GM12892 (cell line): Measurements from ENCODE around the gene MMP20.

Source experiments
- POLR2A ChIP-seq: IDR thresholded peaks from 2 replicates; pipeline ENCODE4 v1.6.1; 2011; ENCODE audit warnings: low read depth, low read length, control low read depth
- POLR2AphosphoS5 ChIP-seq: IDR thresholded peaks from 2 replicates; pipeline ENCODE4 v1.6.1; 2011; ENCODE audit warnings: low read depth, low read length, control low read depth

- TF ChIP-seq POLR2AphosphoS5 (no peak), POLR2A (no peak)
Measured at GRCh38 chr11:102623998-102624397, 1.1 kb downstream of the MMP20 start.
